Lower lobe of right lung (tissue), 2 donors: ENCODE data around the gene GMDS. TPM values are rescaled to one million over a fixed set of nuclear protein-coding genes. Genes with fewer than 3 reads are reported as not detected.

ENCODE experiments used
- ATAC-seq, 2 donors: fragments of 200-7000 bp; cut with Tn5 transposase; one replicate each; pipeline ENCODE4 v1.9.1; 2020 to 2022; ENCODE audit warnings: mild to moderate bottlenecking in 2 of 2, moderate library complexity in 2 of 2
- DNase-seq: peaks from one replicate; pipeline ENCODE4 v3.0.0-alpha.2; 2020
- H3K27ac ChIP-seq: fragments of 200-600 bp; one replicate; pipeline ENCODE4 v1.8.0; 2022
- H3K27me3 ChIP-seq: fragments of 200-600 bp; one replicate; pipeline ENCODE4 v1.8.0; 2022; ENCODE audit warnings: low read depth
- H3K36me3 ChIP-seq: fragments of 200-600 bp; one replicate; pipeline ENCODE4 v1.8.0; 2022; ENCODE audit warnings: mild to moderate bottlenecking
- H3K4me1 ChIP-seq: fragments of 200-600 bp; one replicate; pipeline ENCODE4 v1.8.0; 2022
- H3K4me3 ChIP-seq: fragments of 200-600 bp; one replicate; pipeline ENCODE4 v1.8.0; 2022; ENCODE audit warnings: mild to moderate bottlenecking
- H3K9me3 ChIP-seq: fragments of 200-600 bp; one replicate; pipeline ENCODE4 v1.8.0; 2022
- CTCF ChIP-seq: fragments of 200-600 bp; IDR thresholded peaks from one replicate; pipeline ENCODE4 v1.8.0; 2022; ENCODE audit warnings: antibody characterized with exemption, mild to moderate bottlenecking
- intact Hi-C: fragments of 100-400 bp; cut with DNase I; formaldehyde crosslinking; loops from one replicate; pipeline ENCODE4 v1.11.0; 2022
- total RNA-seq: library from RNA; stranded (reverse); fragmentation: NEBNext Ultra II Directional; extraction: Animal tissue kit (Norgen Biotek cat#: 25700); gene quantifications from one replicate; pipeline ENCODE4 v1.2.1, GENCODE V29; 2021
- donor health status: DM: no; HTN: yes; CAD: no; lungs with severe emphysema.

Gene GMDS
- total RNA-seq, 1 donor from 2014 or later = 12.7 TPM

DNA sequence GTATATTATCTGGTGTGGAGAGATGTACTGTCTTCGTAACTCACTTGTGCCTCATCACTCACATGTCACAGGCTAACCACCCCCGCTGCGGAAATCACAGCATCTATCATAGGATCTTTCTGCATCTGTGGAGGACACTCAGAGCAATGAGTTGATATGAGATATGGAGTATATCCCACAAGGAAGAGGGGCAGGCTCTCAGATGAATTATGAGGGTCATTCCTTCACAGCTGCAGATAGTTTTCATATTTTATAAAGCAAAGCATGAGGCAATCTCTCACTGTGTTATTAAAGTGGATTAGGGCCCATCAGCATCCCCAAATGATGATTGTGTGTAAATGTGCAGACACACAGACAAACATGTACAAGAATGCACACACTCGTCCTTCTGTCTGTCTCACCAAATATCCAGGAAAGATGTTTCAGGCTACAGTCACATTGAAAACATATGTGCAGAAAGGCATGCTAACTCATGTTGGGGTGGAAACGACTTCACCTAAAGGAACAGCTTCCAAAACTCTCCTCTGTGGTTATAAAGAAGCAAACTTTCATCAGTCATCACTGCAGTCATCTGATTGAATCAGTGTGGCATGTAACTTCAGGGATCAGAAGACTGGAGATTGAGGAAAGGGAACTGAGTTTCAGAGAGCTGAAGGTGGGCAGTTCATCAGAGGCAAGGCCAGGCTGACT, 471.0 kb downstream of the GMDS start:
- no peak for TF ChIP-seq CTCF
- intact Hi-C loops = no loop called here

DNA sequence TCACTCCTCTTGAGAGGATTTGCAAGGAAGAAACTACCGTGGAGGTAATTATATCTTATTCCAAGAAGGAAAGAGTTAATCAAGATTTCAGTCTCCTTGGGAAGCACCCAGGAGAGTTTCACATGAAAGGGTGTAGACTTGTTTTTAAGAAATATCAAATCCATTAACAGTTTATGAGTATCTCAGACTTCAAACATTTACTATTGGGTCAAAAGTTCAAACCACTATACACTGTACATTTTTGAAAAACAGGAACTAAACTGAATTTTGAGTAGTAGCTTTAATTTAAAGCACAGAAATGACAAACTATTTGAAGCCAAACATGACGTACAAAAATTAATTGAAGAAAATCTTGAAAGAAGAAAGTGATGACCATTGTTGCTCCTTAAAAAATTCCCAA, 471.7 kb downstream of the GMDS start:
- Histone ChIP-seq H3K4me3 (no peak overlapping the region), H3K27ac (no peak overlapping the region), H3K9me3 (no peaks in the 10 kb centered on the region), H3K4me1 (no peaks in the 10 kb centered on the region), H3K36me3 (no peaks in the 10 kb centered on the region), H3K27me3 (no peaks in the 10 kb centered on the region)
- DNase-seq = no peak
- intact Hi-C loops = no loop called here
- no peak for ATAC-seq
- no peak for TF ChIP-seq CTCF

More for the DNA sequence above, 471.0 kb downstream of the GMDS start:
- H3K27ac ChIP-seq = no peak overlapping the region
- DNase-seq = no peak
- no peaks in the 10 kb centered on the region for H3K4me1 ChIP-seq
- H3K36me3 ChIP-seq = no peaks in the 10 kb centered on the region
- H3K27me3 ChIP-seq = no peaks in the 10 kb centered on the region
- no peak overlapping the region for H3K4me3 ChIP-seq
- H3K9me3 ChIP-seq = no peaks in the 10 kb centered on the region
- no peak for ATAC-seq

DNA sequence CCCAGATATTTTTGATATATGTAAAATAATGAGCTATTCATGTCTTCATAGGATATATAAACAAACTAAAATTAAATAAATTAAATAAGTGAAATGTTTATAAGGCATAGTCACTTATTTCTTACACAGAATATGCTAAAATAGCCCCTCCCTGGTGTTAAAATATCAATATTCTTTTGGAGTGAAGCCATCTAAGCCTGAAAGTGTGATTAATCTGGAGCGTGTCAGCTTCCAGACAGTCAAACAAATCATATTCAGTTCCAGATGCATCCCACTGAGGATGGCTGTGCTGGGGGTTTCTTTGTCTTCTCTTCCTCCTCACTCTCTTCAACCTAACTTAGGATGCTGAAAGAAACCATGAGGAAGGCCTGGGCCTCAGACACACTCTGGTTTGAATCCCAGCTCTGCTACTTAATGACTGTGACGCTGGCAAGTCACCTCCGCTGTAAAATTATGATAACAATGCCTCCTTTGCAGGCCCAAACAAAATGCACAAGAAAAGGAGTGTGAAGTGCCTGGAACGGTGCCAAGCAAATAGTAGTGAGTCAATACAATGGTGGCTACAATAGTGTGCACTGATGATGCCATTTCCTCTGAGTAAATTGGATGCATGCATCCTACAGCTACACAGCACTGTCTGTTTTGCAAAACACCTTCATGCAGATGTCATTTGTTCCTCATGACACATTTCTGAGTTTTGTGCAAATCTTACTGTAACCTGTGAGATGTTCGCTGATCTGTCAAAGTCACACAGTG, 474.3 kb downstream of the GMDS start:
- no peaks in the 10 kb centered on the region for H3K36me3 ChIP-seq
- TF ChIP-seq CTCF = no peak
- no peak for ATAC-seq
- no peaks in the 10 kb centered on the region for H3K9me3 ChIP-seq
- no peak overlapping the region for H3K4me3 ChIP-seq
- intact Hi-C loops = no loop called here
- peaks cover 11% of the 10 kb centered on the region for H3K4me1 ChIP-seq
- H3K27me3 ChIP-seq = no peaks in the 10 kb centered on the region
- no peak for DNase-seq
- no peak overlapping the region for H3K27ac ChIP-seq

DNA sequence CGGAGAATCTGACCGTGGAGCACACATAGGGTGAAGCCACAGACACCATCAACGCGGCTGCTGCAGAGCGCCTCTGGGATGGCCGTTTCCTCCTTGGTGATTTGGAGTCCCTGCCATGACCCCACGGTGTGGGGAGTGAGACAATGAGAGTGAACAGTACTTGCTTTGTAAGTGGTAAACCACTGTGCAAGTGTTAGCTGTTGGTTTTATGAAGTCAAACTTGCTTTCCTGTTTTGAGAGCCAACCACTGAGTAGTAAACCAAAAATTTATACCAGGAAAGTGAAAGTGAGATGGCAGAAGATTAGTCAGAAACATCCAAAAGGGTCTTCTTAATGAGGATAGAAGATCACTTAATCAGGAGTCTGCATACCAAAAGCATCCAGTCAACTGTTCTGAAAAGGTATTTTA, 475.0 kb downstream of the GMDS start:
- no peaks in the 10 kb centered on the region for H3K9me3 ChIP-seq
- no peak overlapping the region for H3K4me3 ChIP-seq
- no peaks in the 10 kb centered on the region for H3K36me3 ChIP-seq
- no peak for DNase-seq
- no peaks in the 10 kb centered on the region for H3K27me3 ChIP-seq
- H3K27ac ChIP-seq = no peak overlapping the region
- H3K4me1 ChIP-seq = peaks cover 11% of the 10 kb centered on the region
- no peak for ATAC-seq
- no peak for TF ChIP-seq CTCF
- intact Hi-C loops = no loop called here

DNA sequence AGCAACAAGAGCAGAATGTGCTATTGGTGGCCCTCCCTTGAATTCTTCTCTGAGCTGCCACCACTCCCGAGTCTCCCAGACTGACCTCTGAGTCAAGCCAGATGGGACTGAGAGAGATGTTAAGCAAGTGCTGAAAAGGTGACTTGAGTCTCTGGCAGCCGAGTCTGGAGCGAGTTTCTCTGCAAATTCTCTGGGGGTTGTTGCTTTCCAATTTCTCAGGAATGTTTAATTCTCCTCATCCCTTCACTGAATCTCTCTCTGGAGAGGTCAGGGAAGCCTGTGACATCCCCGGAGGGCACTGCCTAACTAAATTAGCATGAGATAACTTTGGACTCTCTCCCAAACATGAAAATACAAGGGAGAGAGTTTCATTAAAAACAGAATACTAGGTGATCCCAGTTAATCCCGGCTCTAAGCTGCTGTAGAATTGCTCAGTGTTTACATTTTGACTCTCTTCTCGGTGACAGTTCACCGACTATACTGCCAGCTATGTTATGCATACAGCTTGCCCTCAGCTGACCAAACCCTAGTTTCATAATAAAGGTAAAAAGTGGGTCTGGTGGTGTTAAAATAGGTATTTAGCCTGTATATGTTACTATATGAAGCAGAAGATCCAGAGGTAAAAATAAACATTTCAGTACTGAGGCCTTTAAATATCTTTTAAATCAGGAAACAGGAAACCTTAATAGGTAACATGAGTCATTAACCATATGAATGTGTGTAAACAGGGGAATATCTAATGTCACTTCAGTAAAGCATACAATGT, 477.7 kb downstream of the GMDS start:
- no peak for ATAC-seq
- no peak for DNase-seq
- Histone ChIP-seq H3K27ac (no peak overlapping the region), H3K9me3 (no peaks in the 10 kb centered on the region), H3K4me1 (peaks cover 11% of the 10 kb centered on the region), H3K4me3 (no peak overlapping the region), H3K27me3 (no peaks in the 10 kb centered on the region), H3K36me3 (no peaks in the 10 kb centered on the region)
- no peak for TF ChIP-seq CTCF
- intact Hi-C loops = no loop called here
